GM21528 (cell line): ENCODE measurements around the gene ULK4.
"Not testable (repeated sequence)": the region's sequence is repeated elsewhere in the genome, so short reads cannot be mapped to it uniquely, and the experiment has no call there.

ENCODE experiments used
- ATAC-seq: cut with Tn5 transposase; IDR thresholded peaks from one replicate; pipeline ENCODE4 v1.9.1; 2021; ENCODE audit warnings: mild to moderate bottlenecking, moderate library complexity; ENCODE audit not compliant: unreplicated experiment, low FRiP score

ULK4 gene

GRCh38 chr3:41874022-41874421 is 87.9 kb downstream of the ULK4 start:
- ATAC-seq = no peak

- ATAC-seq = no peak
Observed at GRCh38 chr3:41872157-41872556, 89.7 kb downstream of the ULK4 start.

GRCh38 chr3:41867533-41867932 is 94.4 kb downstream of the ULK4 start:
- no peak for ATAC-seq

- no peak for ATAC-seq
Observed at GRCh38 chr3:41866298-41866697, 95.6 kb downstream of the ULK4 start.

- ATAC-seq = no peak
Observed at GRCh38 chr3:41863024-41863423, 98.9 kb downstream of the ULK4 start.

GRCh38 chr3:41860489-41860888 is 101.4 kb downstream of the ULK4 start:
- ATAC-seq = not testable (repeated sequence)

- ATAC-seq = no peak
Observed at GRCh38 chr3:41854956-41855355, 106.9 kb downstream of the ULK4 start.

- no peak for ATAC-seq
Observed at GRCh38 chr3:41853540-41854196, 108.2 kb downstream of the ULK4 start.

GRCh38 chr3:41848753-41849574 is 112.9 kb downstream of the ULK4 start:
- no peak for ATAC-seq

- ATAC-seq = no peak
Observed at GRCh38 chr3:41847679-41848078, 114.2 kb downstream of the ULK4 start.

- ATAC-seq = no peak
Observed at GRCh38 chr3:41846850-41847249, 115.1 kb downstream of the ULK4 start.

GRCh38 chr3:41845826-41846225 is 116.1 kb downstream of the ULK4 start:
- no peak for ATAC-seq

- ATAC-seq = not testable (repeated sequence)
Observed at GRCh38 chr3:41844256-41844655, 117.6 kb downstream of the ULK4 start.

- not testable (repeated sequence) for ATAC-seq
Observed at GRCh38 chr3:41840936-41841668, 120.8 kb downstream of the ULK4 start.

- ATAC-seq = no peak
Observed at GRCh38 chr3:41836360-41837134, 125.4 kb downstream of the ULK4 start.

GRCh38 chr3:41833628-41834027 is 128.3 kb downstream of the ULK4 start:
- ATAC-seq = no peak

- ATAC-seq = no peak
Observed at GRCh38 chr3:41819236-41819635, 142.7 kb downstream of the ULK4 start.

GRCh38 chr3:41808618-41809017 is 153.3 kb downstream of the ULK4 start:
- no peak for ATAC-seq

GRCh38 chr3:41808152-41808551 is 153.8 kb downstream of the ULK4 start:
- ATAC-seq = no peak

GRCh38 chr3:41794748-41795589 is 166.9 kb downstream of the ULK4 start:
- no peak for ATAC-seq
